GM12891 (cell line): Measurements from ENCODE around the gene RNF183.

ENCODE experiments used
- PAX5 ChIP-seq: IDR thresholded peaks from 2 replicates; pipeline ENCODE4 v1.6.1; 2011; ENCODE audit warnings: low read length, moderate library complexity, mild to moderate bottlenecking; ENCODE audit not compliant: insufficient read depth, severe bottlenecking
- POLR2A ChIP-seq: IDR thresholded peaks from 2 replicates; pipeline ENCODE4 v1.6.1; 2011; ENCODE audit warnings: low read depth, low read length, control low read depth
- POLR2AphosphoS5 ChIP-seq: IDR thresholded peaks from 2 replicates; pipeline ENCODE4 v1.6.1; 2011; ENCODE audit warnings: low read depth, low read length, control low read depth
- SPI1 ChIP-seq: IDR thresholded peaks from 2 replicates; pipeline ENCODE4 v1.6.1; 2011; ENCODE audit warnings: low read depth, low read length, control low read depth
- TAF1 ChIP-seq: IDR thresholded peaks from 2 replicates; pipeline ENCODE4 v1.6.1; 2011; ENCODE audit warnings: low read depth, low read length, control low read depth

- TF ChIP-seq PAX5 (no peak), POLR2AphosphoS5 (no peak), POLR2A (no peak), TAF1 (no peak), SPI1 (no peak)
Observed at GRCh38 chr9:113326230-113326629, 23.1 kb upstream of the RNF183 start.
